ENCODE data around the gene SLC2A9. TPM values are rescaled to one million over a fixed set of nuclear protein-coding genes. Genes with fewer than 3 reads are reported as not detected.

The SLC2A9 gene
- total RNA-seq, 2 donors from 2014 or later: 0.52 to 1.2 TPM

- no peak for ATAC-seq
- no peaks in the 10 kb centered on the region for H3K9me3 Mint-ChIP-seq
- no peak for DNase-seq (ENCODE audit: low spot score in 2 of 2)
- no peaks in the 10 kb centered on the region for H3K36me3 Mint-ChIP-seq
- H3K27ac Mint-ChIP-seq: no peak overlapping the region
Measured at GRCh38 chr4:9936129-9936644, 85.1 kb downstream of the SLC2A9 start.

- no peaks in the 10 kb centered on the region for H3K36me3 Mint-ChIP-seq
- no peak for ATAC-seq
- no peak for DNase-seq (ENCODE audit: low spot score in 2 of 2)
- no peaks in the 10 kb centered on the region for H3K9me3 Mint-ChIP-seq
- H3K27ac Mint-ChIP-seq: no peak overlapping the region
Measured at GRCh38 chr4:9933956-9934355, 87.3 kb downstream of the SLC2A9 start.

GRCh38 chr4:9933184-9933583 is 88.1 kb downstream of the SLC2A9 start:
- Mint-ChIP-seq H3K36me3 (no peaks in the 10 kb centered on the region), H3K9me3 (no peaks in the 10 kb centered on the region), H3K27ac (no peak overlapping the region)
- ATAC-seq: no peak
- DNase-seq (ENCODE audit: low spot score in 2 of 2): no peak

- DNase-seq (ENCODE audit: low spot score in 2 of 2) (no peak), ATAC-seq (no peak)
- Mint-ChIP-seq H3K36me3 (no peaks in the 10 kb centered on the region), H3K27ac (no peak overlapping the region), H3K9me3 (no peaks in the 10 kb centered on the region)
Measured at GRCh38 chr4:9932771-9933170, 88.5 kb downstream of the SLC2A9 start.

- ATAC-seq: no peak
- H3K9me3 Mint-ChIP-seq: no peaks in the 10 kb centered on the region
- H3K36me3 Mint-ChIP-seq: no peaks in the 10 kb centered on the region
Measured at GRCh38 chr4:9931146-9931545, 90.2 kb downstream of the SLC2A9 start.

GRCh38 chr4:9929111-9929510 is 92.2 kb downstream of the SLC2A9 start:
- no peak for DNase-seq (ENCODE audit: low spot score in 2 of 2)
- no peaks in the 10 kb centered on the region for H3K36me3 Mint-ChIP-seq
- no peak for ATAC-seq
- no peaks in the 10 kb centered on the region for H3K9me3 Mint-ChIP-seq
- H3K27ac Mint-ChIP-seq: no peak overlapping the region

More at GRCh38 chr4:9931146-9931545, 90.2 kb downstream of the SLC2A9 start:
- H3K27ac Mint-ChIP-seq: no peak overlapping the region
- DNase-seq (ENCODE audit: low spot score in 2 of 2): no peak

GRCh38 chr4:9927341-9928007 is 93.8 kb downstream of the SLC2A9 start:
- Mint-ChIP-seq H3K27ac (no peak overlapping the region), H3K36me3 (no peaks in the 10 kb centered on the region), H3K9me3 (no peaks in the 10 kb centered on the region)
- ATAC-seq (no peak), DNase-seq (ENCODE audit: low spot score in 2 of 2) (no peak)

- no peaks in the 10 kb centered on the region for H3K36me3 Mint-ChIP-seq
- H3K9me3 Mint-ChIP-seq: no peaks in the 10 kb centered on the region
- DNase-seq (ENCODE audit: low spot score in 2 of 2) (no peak), ATAC-seq (no peak)
- no peak overlapping the region for H3K27ac Mint-ChIP-seq
Measured at GRCh38 chr4:9926586-9926985, 94.7 kb downstream of the SLC2A9 start.

- no peak overlapping the region for H3K27ac Mint-ChIP-seq
- no peak for ATAC-seq
- no peaks in the 10 kb centered on the region for H3K36me3 Mint-ChIP-seq
- DNase-seq (ENCODE audit: low spot score in 2 of 2): no peak
- no peaks in the 10 kb centered on the region for H3K9me3 Mint-ChIP-seq
Measured at GRCh38 chr4:9925750-9926439, 95.4 kb downstream of the SLC2A9 start.

- Mint-ChIP-seq H3K27ac (no peak overlapping the region), H3K36me3 (no peaks in the 10 kb centered on the region), H3K9me3 (no peaks in the 10 kb centered on the region)
- no peak for ATAC-seq
- DNase-seq (ENCODE audit: low spot score in 2 of 2): no peak
Measured at GRCh38 chr4:9924750-9925149, 96.5 kb downstream of the SLC2A9 start.

- Mint-ChIP-seq H3K9me3 (no peaks in the 10 kb centered on the region), H3K36me3 (no peaks in the 10 kb centered on the region), H3K27ac (no peak overlapping the region)
- ATAC-seq: no peak
- DNase-seq (ENCODE audit: low spot score in 2 of 2): no peak
Measured at GRCh38 chr4:9923195-9923812, 98.0 kb downstream of the SLC2A9 start.

GRCh38 chr4:9921326-9921725 is 100.0 kb downstream of the SLC2A9 start:
- ATAC-seq: no peak
- H3K36me3 Mint-ChIP-seq: no peaks in the 10 kb centered on the region
- no peak overlapping the region for H3K27ac Mint-ChIP-seq
- H3K9me3 Mint-ChIP-seq: no peaks in the 10 kb centered on the region
- no peak for DNase-seq (ENCODE audit: low spot score in 2 of 2)

- Mint-ChIP-seq H3K9me3 (no peaks in the 10 kb centered on the region), H3K27ac (no peak overlapping the region), H3K36me3 (no peaks in the 10 kb centered on the region)
- DNase-seq (ENCODE audit: low spot score in 2 of 2) (no peak), ATAC-seq (no peak)
Measured at GRCh38 chr4:9920029-9920428, 101.3 kb downstream of the SLC2A9 start.

- no peak overlapping the region for H3K27ac Mint-ChIP-seq
- H3K9me3 Mint-ChIP-seq: no peaks in the 10 kb centered on the region
- no peak for ATAC-seq
- no peak for DNase-seq (ENCODE audit: low spot score in 2 of 2)
- H3K36me3 Mint-ChIP-seq: no peaks in the 10 kb centered on the region
Measured at GRCh38 chr4:9919047-9919446, 102.2 kb downstream of the SLC2A9 start.

- Mint-ChIP-seq H3K27ac (peak overlapping the region in 1 of 2 donors; percentile 22), H3K9me3 (no peaks in the 10 kb centered on the region), H3K36me3 (no peaks in the 10 kb centered on the region)
- DNase-seq (ENCODE audit: low spot score in 2 of 2): no peak
- no peak for ATAC-seq
Measured at GRCh38 chr4:9918484-9918883, 102.8 kb downstream of the SLC2A9 start.

- no peaks in the 10 kb centered on the region for H3K9me3 Mint-ChIP-seq
- H3K36me3 Mint-ChIP-seq: no peaks in the 10 kb centered on the region
- ATAC-seq: no peak
- H3K27ac Mint-ChIP-seq: no peak overlapping the region
- no peak for DNase-seq (ENCODE audit: low spot score in 2 of 2)
Measured at GRCh38 chr4:9916937-9917336, 104.4 kb downstream of the SLC2A9 start.

GRCh38 chr4:9916346-9916745 is 105.0 kb downstream of the SLC2A9 start:
- no peaks in the 10 kb centered on the region for H3K9me3 Mint-ChIP-seq
- H3K27ac Mint-ChIP-seq: no peak overlapping the region
- no peak for DNase-seq (ENCODE audit: low spot score in 2 of 2)
- H3K36me3 Mint-ChIP-seq: no peaks in the 10 kb centered on the region
- no peak for ATAC-seq
